ENCODE results near the gene FFAR1.
A peak's percentile ranks its signal among the peaks of the same experiment; 100 is the strongest.
"Not testable (repeated sequence)": the region's sequence is repeated elsewhere in the genome, so short reads cannot be mapped to it uniquely, and the experiment has no call there.

FFAR1 gene

GRCh38 chr19:35341006-35341405, 6.7 kb upstream of the FFAR1 start:
- DNase-seq, result no peak

- DNase-seq, result no peak
Measured at GRCh38 chr19:35341565-35342225, 6.0 kb upstream of the FFAR1 start.

- DNase-seq, result no peak
Measured at GRCh38 chr19:35342430-35342829, 5.3 kb upstream of the FFAR1 start.

- DNase-seq, result no peak
Measured at GRCh38 chr19:35344511-35345031, 3.1 kb upstream of the FFAR1 start.

- DNase-seq, result no peak
Measured at GRCh38 chr19:35345671-35346111, 2.0 kb upstream of the FFAR1 start.

- no peak for DNase-seq
Measured at GRCh38 chr19:35346193-35347052, 1.3 kb upstream of the FFAR1 start.

- no peak for DNase-seq
Measured at GRCh38 chr19:35347930-35348298, 212 bp downstream of the FFAR1 start.

- DNase-seq, result no peak
Measured at GRCh38 chr19:35348911-35349611, 1.4 kb downstream of the FFAR1 start.

GRCh38 chr19:35349614-35350521, 2.2 kb downstream of the FFAR1 start:
- no peak for DNase-seq

- no peak for DNase-seq
Measured at GRCh38 chr19:35350591-35350990, 2.9 kb downstream of the FFAR1 start.

GRCh38 chr19:35351411-35352176, 3.9 kb downstream of the FFAR1 start:
- DNase-seq, result no peak

GRCh38 chr19:35352177-35352447, 4.4 kb downstream of the FFAR1 start:
- DNase-seq, result no peak

- DNase-seq, result peak in 51 of 56 donors; percentile 14 to 87 (median 46)
Measured at GRCh38 chr19:35352448-35353304, 5.0 kb downstream of the FFAR1 start.

- no peak for DNase-seq
Measured at GRCh38 chr19:35353635-35354034, 5.9 kb downstream of the FFAR1 start.

GRCh38 chr19:35354898-35355297, 7.2 kb downstream of the FFAR1 start:
- no peak for DNase-seq

GRCh38 chr19:35355791-35356460, 8.2 kb downstream of the FFAR1 start:
- no peak for DNase-seq

GRCh38 chr19:35357867-35358573, 10.3 kb downstream of the FFAR1 start, which contains the start of gene FFAR3:
TSS of gene FFAR3 (plus strand) at chr19:35358460. CDS start at chr19:35358891, 431 bp downstream.
- DNase-seq, result peak in 11 of 56 donors; percentile 8 to 36 (median 15)

- DNase-seq, result not testable (repeated sequence)
Measured at GRCh38 chr19:35358834-35359233, 11.1 kb downstream of the FFAR1 start.
